Activated T-cell treated with anti-CD3 and anti-CD28 coated beads for 48 hours (primary cell): ENCODE data around the gene LONP1.

Experiments used
- DNase-seq: peaks from one replicate; pipeline ENCODE4 v3.0.0-alpha.2; 2020; ENCODE audit warnings: low read depth

Gene LONP1

GRCh38 chr19:5648464-5648863, 71.5 kb downstream of the LONP1 start:
- no peak for DNase-seq

- DNase-seq, result no peak
Measured at GRCh38 chr19:5646703-5647102, 73.2 kb downstream of the LONP1 start.

GRCh38 chr19:5645409-5645808, 74.5 kb downstream of the LONP1 start:
- DNase-seq, result no peak

- no peak for DNase-seq
Measured at GRCh38 chr19:5644037-5644436, 75.9 kb downstream of the LONP1 start.

GRCh38 chr19:5643060-5643459, 76.9 kb downstream of the LONP1 start:
- no peak for DNase-seq

- no peak for DNase-seq
Measured at GRCh38 chr19:5642204-5642603, 77.7 kb downstream of the LONP1 start.
